Tibial nerve (tissue), 3 donors: ENCODE results near the gene NEUROD2.

Source experiments
- CTCF ChIP-seq, 5 experiments: fragments of 200-600 bp in 3 of 5; fragments of 450-650 bp in 2 of 5; sonication (generic) in 3 of 5; IDR thresholded peaks; one replicate each; pipeline ENCODE4 v1.5.1; 2016 to 2019; ENCODE audit warnings: antibody characterized with exemption in 5 of 5, mild to moderate bottlenecking in 3 of 5, moderate library complexity in 2 of 5
- POLR2A ChIP-seq, 2 donors: fragments of 450-650 bp; IDR thresholded peaks; one replicate each; pipeline ENCODE4 v1.6.1; 2017; ENCODE audit warnings: antibody characterized with exemption in 2 of 2, mild to moderate bottlenecking in 2 of 2, moderate library complexity in 2 of 2

- TF ChIP-seq POLR2A (IDR thresholded peaks at IDR 0.05), result no peak
- TF ChIP-seq CTCF (IDR thresholded peaks at IDR 0.05), result no peak
Measured at GRCh38 chr17:39626171-39627046, 18.7 kb upstream of the NEUROD2 start, which contains the start of gene PPP1R1B.
